NCI-H2227 treated with DMSO at 0.1 percent for 48 hours (cell line): Measurements from ENCODE around the gene ASB17.
"Not testable (repeated sequence)": the region's sequence is repeated elsewhere in the genome, so short reads cannot be mapped to it uniquely, and the experiment has no call there.

ENCODE experiments used
- DNase-seq: peaks from one replicate; lab custom pipeline; 2025; lab: John Stamatoyannopoulos, UW

Gene ASB17

GRCh38 chr1:75932304-75932703, at the start of gene ASB17:
ASB17 (minus strand) TSS chr1:75932404; CDS start chr1:75932291, 113 bp downstream.
- DNase-seq = no peak

DNA sequence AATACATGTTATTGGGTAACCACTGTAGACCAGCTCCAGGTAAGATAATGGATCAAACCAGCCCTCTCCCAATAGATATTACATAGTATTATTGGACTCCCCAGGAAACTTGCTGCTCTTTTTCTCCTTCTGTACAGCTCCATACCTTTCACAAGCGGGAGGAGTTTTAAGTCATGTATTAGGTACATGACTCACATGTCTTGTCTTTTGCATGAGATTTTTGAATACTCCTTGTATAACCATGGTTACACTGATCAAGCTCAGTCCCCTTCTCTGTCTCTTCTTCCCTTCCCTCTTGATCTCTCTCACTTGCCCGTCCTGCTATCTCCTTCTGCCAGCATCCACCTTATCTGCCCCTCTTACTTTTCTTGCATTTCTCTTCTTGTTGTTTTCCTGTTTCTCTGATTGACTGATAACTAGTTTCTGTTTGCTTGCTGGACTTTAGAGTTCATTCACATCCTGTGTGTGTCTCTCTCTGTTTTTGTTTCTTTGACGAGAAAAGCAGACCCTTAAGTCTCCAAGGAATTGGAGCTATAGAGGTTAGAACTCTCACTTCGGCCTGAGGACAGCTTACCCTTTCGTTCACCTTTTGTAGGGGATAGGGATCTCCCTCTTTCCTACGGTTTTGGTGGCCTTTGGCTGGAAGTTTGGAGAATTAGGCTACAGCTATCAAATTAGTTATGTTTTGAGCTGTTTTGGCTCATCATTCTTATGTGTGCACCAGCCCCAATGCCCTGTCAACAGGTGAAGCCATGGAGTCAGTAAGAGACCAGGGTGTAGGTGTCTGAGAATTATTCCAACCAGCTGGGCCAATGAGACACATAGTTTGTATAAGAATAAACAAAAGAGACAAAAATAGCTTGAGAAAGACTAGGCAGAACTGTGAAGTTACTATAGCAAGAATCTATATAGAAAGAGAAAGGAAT, 49.0 kb upstream of the ASB17 start:
- no peak for DNase-seq

DNA sequence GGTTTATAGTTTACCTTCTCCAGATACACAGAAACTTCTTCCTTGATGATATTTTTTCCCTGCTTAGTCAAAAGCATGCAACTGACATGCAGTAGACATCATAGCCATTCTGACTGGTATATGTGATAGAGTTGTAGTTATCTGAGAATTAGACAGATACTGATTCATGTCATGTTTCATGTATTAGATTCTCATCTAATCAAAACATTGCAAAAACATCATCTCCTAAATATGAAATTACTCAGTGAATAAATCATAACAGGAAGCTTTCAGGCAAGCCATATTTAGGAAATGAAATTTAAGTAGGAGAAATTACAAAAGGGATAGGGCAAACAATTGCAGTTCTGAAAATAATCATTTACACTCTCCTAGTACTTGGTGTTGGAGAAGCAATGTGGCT, 38.4 kb upstream of the ASB17 start:
- no peak for DNase-seq

- DNase-seq = no peak
Observed at GRCh38 chr1:75969550-75969949, 37.3 kb upstream of the ASB17 start.

DNA sequence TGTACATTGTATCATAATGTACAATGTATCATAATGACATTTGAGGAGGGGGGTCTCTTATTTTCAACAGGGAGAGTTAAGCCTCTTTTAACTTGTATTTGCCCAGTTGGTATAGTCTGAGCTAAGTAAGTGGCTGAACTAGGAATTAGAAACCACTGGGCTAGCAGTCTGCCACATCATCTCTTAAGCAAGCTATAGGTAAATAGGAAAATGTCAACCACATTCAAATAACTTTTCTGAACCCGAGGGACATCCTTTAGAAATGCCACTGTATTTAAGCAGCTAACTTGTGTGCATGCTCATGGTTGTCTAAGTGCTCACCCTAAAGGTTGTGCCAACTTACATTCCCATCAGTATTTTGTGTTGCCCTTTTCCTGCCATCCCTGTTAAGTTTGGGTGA, 35.5 kb upstream of the ASB17 start:
- DNase-seq = no peak

DNA sequence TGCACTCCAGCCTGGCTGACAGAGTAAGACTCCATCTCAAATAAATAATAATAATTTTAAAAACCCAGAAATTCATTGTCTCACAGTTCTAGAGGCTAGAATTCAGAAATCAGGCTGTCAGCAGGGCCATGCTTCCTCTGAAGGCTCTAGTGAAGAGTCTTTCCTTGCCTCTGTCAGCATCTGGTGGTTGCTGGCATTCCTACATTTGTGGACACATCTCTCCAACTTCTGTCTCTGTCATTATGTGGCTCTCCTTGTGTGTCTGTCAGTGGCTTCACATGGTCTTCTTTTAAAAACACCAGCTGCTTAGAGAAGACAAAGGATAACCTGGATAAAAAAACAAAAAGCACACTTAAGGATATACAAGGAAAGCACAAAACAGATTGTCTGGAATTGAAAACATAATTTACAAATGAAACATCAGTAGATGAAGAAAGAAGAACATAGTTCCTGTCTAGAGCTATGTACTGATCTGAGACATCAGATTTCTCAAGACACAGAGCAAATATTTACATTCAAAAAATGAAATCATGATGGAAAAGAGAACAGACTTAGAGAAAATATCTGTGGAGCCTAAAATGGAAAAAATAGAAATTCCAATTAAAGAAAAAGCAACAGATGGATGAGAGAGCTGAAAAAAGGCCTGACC, 32.7 kb upstream of the ASB17 start:
- no peak for DNase-seq

DNA sequence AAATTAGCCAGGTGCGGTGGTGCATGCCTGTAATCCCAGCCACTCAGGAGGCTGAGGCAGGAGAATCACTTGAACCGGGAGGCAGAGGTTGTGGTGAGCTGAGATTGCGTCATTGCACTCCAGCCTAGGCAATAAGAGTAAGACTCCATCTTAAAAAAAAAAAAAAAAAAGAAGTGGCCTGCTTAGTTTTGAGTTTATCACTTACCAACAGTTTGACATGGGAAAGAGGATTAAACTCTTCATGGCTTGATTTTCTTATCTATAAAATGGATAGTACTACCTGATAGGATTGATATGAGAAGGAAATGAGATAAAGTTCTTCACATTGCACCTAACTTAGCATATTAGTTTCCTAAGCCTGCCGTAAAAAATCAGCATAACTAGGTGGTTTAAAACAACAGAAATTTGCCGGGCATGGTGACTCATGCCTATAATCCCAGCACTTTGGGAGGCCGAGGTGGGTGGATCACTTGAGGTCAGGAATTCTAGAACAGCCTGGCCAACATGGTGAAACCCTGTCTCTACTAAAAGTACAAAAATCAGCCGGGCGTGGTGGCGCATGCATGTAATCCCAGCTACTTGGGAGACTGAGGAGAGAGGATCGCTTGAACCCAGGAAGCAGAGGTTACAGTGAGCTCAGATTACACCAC, 32.0 kb upstream of the ASB17 start:
- not testable (repeated sequence) for DNase-seq

DNA sequence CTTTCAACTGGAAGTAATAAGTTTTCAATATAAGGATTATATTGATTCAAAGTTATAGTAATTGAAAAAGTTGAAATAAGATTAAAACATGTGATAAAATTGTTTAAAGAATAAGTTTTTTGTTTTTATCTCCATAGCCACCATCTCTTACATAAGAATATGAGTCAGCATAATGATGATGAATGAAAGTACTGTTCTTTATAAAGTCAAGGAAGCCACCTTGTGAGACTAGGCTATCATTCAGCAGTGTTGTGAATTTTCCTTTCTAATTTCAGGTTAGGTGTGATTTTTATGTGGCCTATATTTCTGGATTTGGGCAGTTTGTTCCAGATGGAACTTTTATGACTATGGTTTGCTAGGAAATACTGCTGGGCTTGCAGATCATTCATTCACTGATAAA, 22.4 kb upstream of the ASB17 start:
- DNase-seq = no peak

DNA sequence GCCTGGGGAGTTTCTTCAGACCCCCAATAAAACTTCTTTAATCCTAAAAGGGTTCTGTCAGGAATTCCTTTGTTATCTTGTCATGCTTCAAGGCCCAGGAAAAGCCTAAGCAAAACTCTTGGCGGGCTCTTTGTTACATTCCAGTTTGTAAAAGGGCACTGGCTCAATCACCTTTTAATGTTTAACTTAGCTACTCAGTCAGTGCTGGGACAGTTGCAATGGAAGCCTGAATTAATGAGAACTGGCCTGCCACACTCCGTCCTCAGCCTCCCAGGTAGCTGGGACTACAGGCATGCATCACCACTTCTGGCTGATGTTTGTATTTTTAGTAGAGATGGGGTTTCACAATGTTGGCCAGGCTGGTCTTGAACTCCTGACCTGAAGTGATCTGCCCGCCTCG, 21.3 kb upstream of the ASB17 start:
- no peak for DNase-seq

GRCh38 chr1:75952016-75952415, 19.8 kb upstream of the ASB17 start:
- DNase-seq = no peak

- DNase-seq = no peak
Observed at GRCh38 chr1:75950176-75950575, 18.0 kb upstream of the ASB17 start.

DNA sequence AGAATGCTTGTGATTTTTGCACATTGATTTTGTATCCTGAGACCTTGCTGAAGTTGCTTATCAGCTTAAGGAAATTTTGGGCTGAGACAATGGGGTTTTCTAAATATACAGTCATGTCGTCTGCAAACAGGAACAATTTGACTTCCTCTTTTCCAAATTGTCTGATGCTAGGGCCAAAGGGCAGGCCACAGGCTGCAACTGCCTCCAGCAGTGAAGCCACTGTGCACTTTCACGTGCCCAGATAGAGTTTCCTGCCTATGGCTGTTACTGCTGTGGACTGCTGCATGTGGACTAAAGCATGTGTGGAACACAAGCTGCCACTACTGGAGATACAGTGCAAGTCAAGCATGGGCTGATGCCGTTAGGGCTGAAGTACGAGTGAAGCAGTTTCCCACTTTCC, 10.8 kb upstream of the ASB17 start:
- DNase-seq = not testable (repeated sequence)

DNA sequence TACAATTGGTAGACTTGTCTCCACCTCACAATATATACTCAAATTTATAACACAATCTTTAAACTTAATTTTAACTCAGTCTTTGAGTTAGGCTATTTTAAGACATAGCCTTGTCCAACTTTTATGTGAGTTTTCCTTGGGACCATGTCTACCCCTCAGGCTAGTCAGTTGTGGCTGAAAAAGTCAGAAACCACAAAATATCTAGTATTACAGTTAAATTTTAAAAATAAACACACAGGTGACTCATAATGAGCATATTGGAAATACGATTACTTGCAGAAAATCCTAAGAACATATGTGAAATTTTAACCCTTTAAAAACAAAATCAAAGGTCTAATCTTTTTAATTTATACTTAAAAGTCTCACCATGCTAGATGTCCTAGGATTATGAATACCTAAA, 4.8 kb upstream of the ASB17 start:
- no peak for DNase-seq

- no peak for DNase-seq
Observed at GRCh38 chr1:75922698-75923097, 9.5 kb downstream of the ASB17 start.

DNA sequence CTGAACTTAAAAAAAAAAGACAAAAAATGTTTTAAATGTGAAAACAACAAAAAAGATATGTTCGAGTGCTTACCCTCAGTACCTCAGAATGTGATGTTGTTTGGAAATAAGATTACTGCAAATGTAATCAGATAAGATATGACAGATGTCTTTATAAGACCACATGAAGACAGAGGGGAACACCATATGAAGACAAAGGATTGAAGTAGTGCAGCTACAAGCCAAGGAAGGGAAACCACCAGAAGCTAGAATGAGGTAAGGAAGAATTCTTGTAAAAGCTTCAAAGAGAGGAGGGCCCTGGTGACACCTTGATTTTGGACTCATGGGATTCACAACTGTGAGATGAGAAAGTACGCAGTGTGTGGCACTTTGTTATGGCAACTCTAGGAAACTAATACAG, 15.4 kb downstream of the ASB17 start:
- no peak for DNase-seq

GRCh38 chr1:75908717-75909152, 23.5 kb downstream of the ASB17 start:
- peak; percentile 55 for DNase-seq

- DNase-seq = no peak
Observed at GRCh38 chr1:75901371-75901770, 30.8 kb downstream of the ASB17 start.

GRCh38 chr1:75884437-75884836, 47.8 kb downstream of the ASB17 start:
- DNase-seq = no peak

- DNase-seq = no peak
Observed at GRCh38 chr1:75879985-75880384, 52.2 kb downstream of the ASB17 start.

DNA sequence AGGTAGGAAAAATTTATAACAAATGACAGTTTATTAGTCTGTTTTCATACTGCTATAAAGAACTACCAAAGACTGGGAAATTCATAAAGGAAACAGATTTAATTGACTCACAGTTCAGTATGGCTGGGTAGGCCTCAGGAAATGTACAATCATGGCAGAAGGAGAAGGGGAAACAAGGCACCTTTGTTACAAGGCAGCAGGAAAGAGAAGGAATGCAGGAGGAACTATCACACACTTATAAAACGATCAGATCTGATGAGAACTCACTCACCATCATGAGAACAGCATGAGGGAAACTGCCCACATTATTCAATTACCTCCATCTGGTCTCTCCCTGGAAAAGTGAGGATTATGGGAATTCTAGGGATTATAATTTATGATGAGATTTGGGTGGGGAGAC, 61.3 kb downstream of the ASB17 start:
- no peak for DNase-seq
